ENCODE data around the gene CRYZ.
"Not testable (repeated sequence)": the region's sequence is repeated elsewhere in the genome, so short reads cannot be mapped to it uniquely, and the experiment has no call there.

Gene CRYZ, protein sequence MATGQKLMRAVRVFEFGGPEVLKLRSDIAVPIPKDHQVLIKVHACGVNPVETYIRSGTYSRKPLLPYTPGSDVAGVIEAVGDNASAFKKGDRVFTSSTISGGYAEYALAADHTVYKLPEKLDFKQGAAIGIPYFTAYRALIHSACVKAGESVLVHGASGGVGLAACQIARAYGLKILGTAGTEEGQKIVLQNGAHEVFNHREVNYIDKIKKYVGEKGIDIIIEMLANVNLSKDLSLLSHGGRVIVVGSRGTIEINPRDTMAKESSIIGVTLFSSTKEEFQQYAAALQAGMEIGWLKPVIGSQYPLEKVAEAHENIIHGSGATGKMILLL

GRCh38 chr1:74732960-74733603 is at the start of gene CRYZ, which contains the start of gene TYW3:
Gene CRYZ, minus strand, starts transcription at chr1:74733050. Its CDS starts 8,229 bp downstream, at chr1:74724821.
Gene TYW3, plus strand, starts transcription at chr1:74733152. Its CDS starts 93 bp downstream, at chr1:74733245.
- DNase-seq, result peak; percentile 82

GRCh38 chr1:74780594-74780993 is 47.7 kb upstream of the CRYZ start:
- DNase-seq, result no peak

GRCh38 chr1:74779750-74780149 is 46.9 kb upstream of the CRYZ start:
- DNase-seq, result no peak

GRCh38 chr1:74777525-74777924 is 44.7 kb upstream of the CRYZ start:
- DNase-seq, result no peak

DNA sequence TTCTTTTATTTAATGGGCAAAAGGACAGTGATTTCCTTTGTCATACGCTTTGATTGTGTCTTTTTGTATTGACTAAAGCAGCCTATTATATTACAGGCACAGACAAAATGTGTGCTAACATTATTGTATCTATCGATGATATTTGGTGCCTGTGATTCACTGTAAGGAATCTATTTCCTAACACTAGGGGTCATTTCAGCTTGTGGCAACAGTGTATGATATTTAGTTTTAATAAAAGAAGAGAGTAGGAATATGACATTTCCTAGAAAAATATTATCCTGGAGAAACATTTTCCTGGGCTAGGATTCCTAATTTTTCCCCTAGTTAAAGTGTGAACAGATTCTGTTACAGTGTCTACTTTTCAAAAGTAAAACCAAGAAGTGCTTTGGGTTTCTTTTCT is 42.9 kb upstream of the CRYZ start:
- no peak for DNase-seq

GRCh38 chr1:74773582-74773981 is 40.7 kb upstream of the CRYZ start:
- DNase-seq, result no peak

- DNase-seq, result no peak
Observed at GRCh38 chr1:74772945-74773344, 40.1 kb upstream of the CRYZ start.

DNA sequence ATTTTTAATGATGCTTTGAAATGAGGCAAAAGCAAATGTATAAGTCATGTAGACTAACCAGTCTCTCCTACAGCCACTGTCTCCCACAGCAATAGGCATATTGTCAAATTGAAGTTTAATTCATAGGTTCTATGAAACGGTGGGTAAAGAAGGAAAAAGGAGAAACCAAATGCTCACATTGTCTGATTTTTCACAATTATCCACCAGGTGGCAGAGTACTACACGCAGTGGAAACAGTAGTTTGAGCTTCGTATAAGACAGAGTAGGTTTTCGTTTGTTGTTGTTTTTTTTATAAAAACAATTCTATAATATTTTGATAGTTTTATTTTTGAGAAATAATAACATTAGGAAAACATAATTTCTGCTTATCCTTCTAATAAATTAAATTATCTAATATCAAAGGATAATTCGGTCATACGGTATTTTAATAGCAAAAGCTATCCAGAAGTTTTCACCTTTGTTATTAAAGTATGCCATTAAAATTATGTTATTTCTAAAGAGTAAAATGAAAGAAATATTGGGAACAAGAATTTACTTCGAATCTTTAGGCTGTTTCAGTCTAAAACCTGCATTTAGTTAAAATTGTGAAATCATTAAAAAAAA is 39.2 kb upstream of the CRYZ start:
- no peak for DNase-seq

GRCh38 chr1:74767490-74767889 is 34.6 kb upstream of the CRYZ start:
- DNase-seq, result no peak

- no peak for DNase-seq
Observed at GRCh38 chr1:74766579-74766978, 33.7 kb upstream of the CRYZ start.

GRCh38 chr1:74763807-74764206 is 31.0 kb upstream of the CRYZ start:
- no peak for DNase-seq

GRCh38 chr1:74756650-74757049 is 23.8 kb upstream of the CRYZ start:
- not testable (repeated sequence) for DNase-seq

- DNase-seq, result no peak
Observed at GRCh38 chr1:74755475-74755874, 22.6 kb upstream of the CRYZ start.

DNA sequence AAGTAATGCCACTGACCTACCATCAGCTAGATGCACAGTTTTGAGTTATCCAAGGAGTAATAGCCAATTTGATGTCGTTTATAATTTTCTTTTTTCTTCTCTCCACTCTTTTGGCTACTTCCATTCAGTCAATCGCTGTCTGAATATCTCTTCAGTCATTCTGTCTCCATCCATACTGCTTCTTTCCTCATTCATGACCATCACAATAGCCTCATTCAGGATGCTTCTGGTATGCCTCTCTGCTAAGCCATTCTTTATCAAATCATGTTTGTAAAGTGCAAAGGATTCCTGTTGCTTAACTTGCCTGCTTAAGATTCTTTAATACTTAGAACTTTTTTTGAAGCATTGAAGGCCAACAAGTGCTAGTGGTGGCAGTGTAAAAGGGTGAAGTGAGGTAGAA is 20.3 kb upstream of the CRYZ start:
- no peak for DNase-seq

DNA sequence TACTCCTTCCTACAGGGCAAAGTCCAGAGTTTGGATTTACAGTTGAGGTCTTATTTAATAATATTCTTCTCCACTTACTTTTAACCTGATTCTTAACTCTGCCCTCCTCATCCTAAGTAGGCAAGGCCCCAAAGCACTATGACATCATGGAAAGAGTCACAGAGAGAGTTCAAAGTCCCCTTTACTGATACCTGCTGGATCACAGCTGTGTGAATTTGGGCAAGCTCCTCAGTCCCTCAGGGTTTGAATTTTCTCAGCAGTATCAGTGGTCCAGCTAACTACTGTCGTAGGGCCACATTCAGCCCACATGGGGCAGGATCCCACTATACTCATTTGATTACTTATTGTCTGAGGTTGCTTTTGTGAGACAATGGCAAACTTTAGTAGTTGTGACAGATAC is 16.1 kb upstream of the CRYZ start:
- no peak for DNase-seq

GRCh38 chr1:74745247-74745646 is 12.4 kb upstream of the CRYZ start:
- not testable (repeated sequence) for DNase-seq

DNA sequence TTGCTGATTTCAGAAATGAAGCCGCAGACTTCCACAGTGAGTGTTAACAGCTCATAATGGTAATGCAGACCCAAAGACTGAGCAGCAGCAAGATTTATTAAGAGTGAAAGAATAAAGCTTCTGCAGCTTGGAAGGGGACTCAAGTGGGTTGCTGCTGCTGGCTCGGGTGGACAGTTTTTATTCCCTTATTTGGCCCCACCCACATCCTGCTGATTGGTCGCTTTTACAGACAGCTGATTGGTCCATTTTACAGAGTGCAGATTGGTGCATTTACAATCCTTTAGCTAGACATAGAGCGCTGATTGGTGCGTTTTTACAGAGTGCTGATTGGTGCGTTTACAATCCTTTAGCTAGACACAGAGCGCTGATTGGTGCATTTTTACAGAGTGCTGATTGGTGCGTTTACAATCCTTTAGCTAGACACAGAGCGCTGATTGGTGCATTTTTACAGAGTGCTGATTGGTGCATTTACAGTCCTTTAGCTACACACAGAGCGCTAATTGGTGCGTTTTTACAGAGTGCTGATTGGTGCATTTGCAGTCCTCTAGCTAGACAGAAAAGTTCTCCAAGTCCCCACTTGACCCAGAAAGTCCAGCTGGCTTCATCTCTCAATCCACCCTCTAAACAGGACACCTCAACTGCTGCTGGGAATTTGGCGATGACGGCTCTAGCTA is 7.6 kb upstream of the CRYZ start:
- not testable (repeated sequence) for DNase-seq

DNA sequence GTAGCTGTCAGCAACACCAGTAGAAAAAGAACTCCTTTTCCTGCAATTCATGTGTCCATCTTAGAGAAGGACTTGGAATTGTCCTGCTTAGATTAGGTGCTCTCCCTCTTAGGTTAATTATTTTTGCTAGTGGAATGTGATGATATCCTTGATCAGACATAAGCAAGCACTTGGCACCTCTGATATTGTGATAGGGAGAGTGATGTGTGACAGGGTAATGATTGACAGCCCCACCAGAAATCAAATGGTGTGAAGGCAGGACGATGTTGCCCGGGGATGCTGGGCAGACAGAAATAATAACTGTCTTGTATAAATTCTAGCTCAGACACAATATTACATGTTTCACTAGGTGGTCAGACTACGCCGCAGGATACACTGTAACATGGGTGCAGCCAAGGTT is 4.5 kb upstream of the CRYZ start:
- no peak for DNase-seq

GRCh38 chr1:74733604-74734484 is 994 bp upstream of the CRYZ start:
- DNase-seq, result no peak

GRCh38 chr1:74732071-74732946 is 541 bp downstream of the CRYZ start:
- DNase-seq, result peak; percentile 8

DNA sequence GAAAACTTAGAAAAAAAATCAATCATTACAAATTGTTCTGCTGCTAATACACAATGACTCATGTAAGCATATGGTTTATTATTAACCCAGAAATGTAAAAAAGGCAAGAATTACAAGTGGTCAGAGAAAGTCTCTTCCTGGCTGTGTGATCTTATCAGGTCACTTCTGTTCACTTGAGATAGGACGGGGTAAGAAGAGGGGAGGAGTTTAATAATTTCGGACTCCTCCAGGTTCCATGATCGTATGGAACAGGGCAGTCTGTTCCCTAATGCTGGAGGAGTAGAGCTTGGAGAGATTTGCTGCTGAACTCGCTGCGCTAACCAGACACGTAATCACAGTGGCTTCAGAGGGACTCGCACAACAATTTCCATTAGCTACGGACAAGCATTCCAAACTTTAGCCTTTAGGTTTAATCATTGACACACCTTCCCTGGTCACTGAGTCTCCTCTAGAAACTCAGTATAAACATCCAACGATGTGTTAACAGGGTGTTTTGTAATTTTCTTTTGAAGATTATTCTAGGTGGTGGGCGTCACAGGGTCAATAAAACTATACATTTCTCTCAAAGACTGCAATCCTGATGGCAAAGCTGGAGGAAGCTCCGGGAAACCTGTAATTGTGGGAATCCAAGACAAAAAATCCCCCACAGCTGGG is 1.3 kb downstream of the CRYZ start:
- no peak for DNase-seq
